Retinal pigment epithelial cell (primary cell): ENCODE results near the gene STK17B.

Experiments used
- DNase-seq: peaks from one replicate; pipeline ENCODE4 v3.0.0-alpha.2; 2010; ENCODE audit warnings: low read depth
- H3K4me3 ChIP-seq: 2 replicates; pipeline ENCODE4 v1.5.1; 2011; ENCODE audit warnings: mild to moderate bottlenecking, low read length, control low read depth, moderate library complexity
- CTCF ChIP-seq: conservative IDR thresholded peaks from 2 replicates; pipeline ENCODE4 v1.5.1; 2011; ENCODE audit warnings: low read depth, low read length, control low read depth, inconsistent platforms

STK17B gene

DNA sequence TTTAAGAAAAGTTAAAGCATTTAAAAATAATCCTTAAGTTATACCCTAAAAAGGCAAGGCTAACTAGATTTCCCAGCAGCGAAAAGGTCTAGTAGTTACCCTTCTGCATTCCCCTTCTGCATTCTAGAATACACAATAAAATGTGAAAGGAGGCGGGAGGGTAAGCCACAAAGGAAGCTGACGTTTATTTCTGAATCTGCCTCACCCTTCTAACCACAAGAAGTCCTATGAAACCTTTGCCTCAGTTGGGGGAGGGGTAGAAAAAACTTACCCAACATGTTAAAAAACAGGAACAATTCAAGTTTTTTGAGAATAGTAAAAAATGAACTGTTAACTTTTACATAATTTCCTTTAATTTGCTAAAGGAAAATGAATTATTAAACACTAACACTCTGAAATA lies 11.3 kb downstream of the STK17B start:
- no peak for TF ChIP-seq CTCF
- no peak overlapping the region for H3K4me3 ChIP-seq
- peak; percentile 73 for DNase-seq

DNA sequence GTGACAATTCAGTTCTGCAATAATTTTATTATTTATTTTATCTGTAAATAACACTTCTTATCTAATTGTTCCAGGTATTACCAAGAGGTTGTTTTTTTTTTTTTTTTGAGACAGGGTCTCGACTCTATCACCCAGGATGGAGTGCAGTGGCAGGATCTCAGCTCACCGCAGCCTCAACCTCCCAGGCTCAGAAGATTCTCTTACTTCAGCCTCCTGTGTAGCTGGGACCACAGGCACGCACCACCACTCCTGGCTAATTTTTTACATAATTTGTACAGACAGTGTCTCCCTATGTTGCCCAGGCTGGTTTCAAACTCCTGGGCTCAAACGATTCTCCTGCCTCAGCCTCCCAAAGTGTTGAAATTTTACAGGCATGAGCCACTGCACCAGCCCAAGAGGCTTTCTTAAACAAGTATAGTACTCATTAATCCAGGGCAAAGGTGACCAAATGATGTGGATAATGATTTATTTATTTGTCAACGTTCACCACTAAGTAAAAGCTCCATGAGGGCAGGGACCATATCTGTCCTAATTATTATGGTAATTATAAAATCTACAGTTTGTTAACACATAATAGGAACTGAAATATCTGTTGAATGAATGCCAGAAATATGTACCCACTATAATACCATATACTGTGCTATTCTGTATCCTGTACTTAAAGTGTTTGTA lies 12.0 kb downstream of the STK17B start:
- TF ChIP-seq CTCF = no peak
- H3K4me3 ChIP-seq = no peak overlapping the region
- DNase-seq = no peak

DNA sequence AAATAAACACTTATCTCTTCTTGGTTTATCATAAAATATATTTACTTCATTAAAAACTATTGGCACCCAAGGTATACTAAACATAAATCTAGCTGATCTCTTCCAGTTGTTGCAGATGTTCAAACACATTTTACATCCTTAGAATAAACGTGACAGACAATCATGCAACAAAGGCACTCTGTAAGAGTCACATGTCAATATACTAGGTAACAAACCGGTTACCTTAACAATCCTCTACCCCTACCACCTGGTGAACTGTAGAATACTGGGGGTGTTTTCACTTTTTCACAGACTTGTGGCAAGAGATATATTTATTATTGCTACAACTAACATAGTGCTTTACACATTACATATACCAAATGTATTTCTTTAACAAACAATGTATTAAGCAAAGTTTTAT lies 15.8 kb downstream of the STK17B start:
- no peak for DNase-seq
- no peak overlapping the region for H3K4me3 ChIP-seq
- TF ChIP-seq CTCF = no peak

- DNase-seq = no peak
- no peak overlapping the region for H3K4me3 ChIP-seq
- TF ChIP-seq CTCF = no peak
These were observed 17.9 kb downstream of the STK17B start for GRCh38 chr2:196153480-196153879.

DNA sequence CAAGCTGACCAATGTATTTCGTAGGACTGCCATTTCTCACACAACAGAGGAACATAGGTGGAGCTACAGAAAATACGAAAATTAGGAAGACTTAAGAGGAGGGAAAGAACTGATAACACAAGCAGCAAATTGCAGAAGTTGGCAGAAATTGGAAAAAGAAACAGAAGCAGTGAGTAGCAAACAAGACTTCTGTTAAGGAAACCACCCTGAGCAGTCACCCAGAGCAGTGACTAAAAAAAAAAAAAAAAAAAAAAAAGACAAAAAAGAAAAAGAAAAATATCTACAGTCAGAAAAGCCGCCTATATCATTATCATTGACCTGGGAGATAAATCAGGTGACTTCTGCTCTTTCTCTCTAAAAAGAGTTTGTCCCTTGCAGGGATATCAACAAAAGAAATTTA lies 21.4 kb downstream of the STK17B start:
- DNase-seq = no peak
- H3K4me3 ChIP-seq = no peak overlapping the region
- TF ChIP-seq CTCF = no peak

DNA sequence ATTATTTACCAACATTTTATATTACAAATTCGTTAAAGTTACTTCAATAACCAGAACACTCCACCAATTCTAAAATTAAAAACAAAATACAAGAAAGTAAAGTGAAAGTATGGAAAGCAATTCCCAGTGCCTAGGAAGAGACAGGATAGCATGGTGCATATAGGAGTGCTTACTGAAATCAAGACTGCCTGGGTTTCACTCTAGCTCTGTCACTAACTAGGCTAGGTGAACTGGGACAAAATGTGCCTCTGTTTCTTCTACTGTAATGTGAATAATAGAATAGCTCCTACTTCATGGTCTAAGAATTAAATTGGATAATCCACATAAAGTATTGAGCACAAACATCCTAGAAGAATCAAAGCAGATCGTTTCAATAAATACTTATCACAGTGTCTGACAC lies 22.6 kb downstream of the STK17B start:
- no peak for TF ChIP-seq CTCF
- H3K4me3 ChIP-seq = no peak overlapping the region
- no peak for DNase-seq

DNA sequence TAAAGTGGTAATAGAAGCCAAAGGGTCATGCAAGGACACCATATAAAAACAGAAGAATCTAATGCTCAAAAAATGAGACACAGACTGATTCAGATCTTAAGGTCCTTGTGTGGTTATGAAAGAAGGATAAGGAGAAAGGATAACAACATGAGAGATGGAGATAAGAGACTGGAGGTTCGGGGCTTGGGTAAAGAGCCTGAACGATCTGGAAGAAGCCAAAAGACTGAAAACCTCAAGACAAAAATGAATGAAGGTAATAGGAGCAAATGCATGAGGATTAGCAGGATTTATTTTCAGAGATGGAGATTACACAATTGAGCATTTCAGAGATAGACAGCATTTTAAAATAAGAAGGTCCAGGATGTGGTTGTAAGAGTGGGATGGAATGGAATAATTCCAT lies 26.1 kb downstream of the STK17B start:
- TF ChIP-seq CTCF = no peak
- no peak overlapping the region for H3K4me3 ChIP-seq
- DNase-seq = no peak
